OCI-LY3 (cell line): ENCODE measurements around the gene CAND1.

Experiments used
- H2AFZ ChIP-seq: fragments of 200-600, 300-600 bp; shearing (Covaris generic); 2 replicates; pipeline ENCODE4 v1.6.0; 2014; ENCODE audit warnings: antibody characterized with exemption, low read depth, low read length
- H3K27ac ChIP-seq: fragments of 200-600, 300-600 bp; sonication (generic); 2 replicates; pipeline ENCODE4 v1.5.1; 2014; ENCODE audit warnings: mild to moderate bottlenecking, low read length, moderate library complexity, mixed read lengths
- H3K27me3 ChIP-seq: fragments of 200-600, 300-600 bp; sonication (generic); 2 replicates; pipeline ENCODE4 v1.6.1; 2014; ENCODE audit warnings: low read depth, low read length, mixed read lengths
- H3K36me3 ChIP-seq: fragments of 200-600, 300-600 bp; sonication (generic); replicated peaks from 2 replicates; pipeline ENCODE3; 2014; ENCODE audit warnings: low read depth, low read length, mixed read lengths
- H3K4me1 ChIP-seq: fragments of 300-600, 200-600 bp; sonication (generic); 2 replicates; pipeline ENCODE4 v1.6.1; 2014; ENCODE audit warnings: low read length, mixed read lengths
- H3K4me2 ChIP-seq: fragments of 200-600, 300-600 bp; sonication (generic); 2 replicates; pipeline ENCODE4 v1.6.1; 2014; ENCODE audit warnings: low read length, mixed read lengths
- H3K4me3 ChIP-seq: fragments of 300-600, 200-600 bp; sonication (generic); 2 replicates; pipeline ENCODE4 v1.5.1; 2014; ENCODE audit warnings: antibody characterized with exemption, mild to moderate bottlenecking, low read length, moderate library complexity
- H3K79me2 ChIP-seq: fragments of 300-600, 200-600 bp; shearing (Covaris generic); 2 replicates; pipeline ENCODE4 v1.6.1; 2014; ENCODE audit warnings: mild to moderate bottlenecking, low read length, mixed read lengths
- H3K9ac ChIP-seq: fragments of 300-600, 200-600 bp; shearing (Covaris generic); 2 replicates; pipeline ENCODE4 v1.6.0; 2014; ENCODE audit warnings: mild to moderate bottlenecking, low read length, moderate library complexity
- H3K9me3 ChIP-seq: fragments of 200-600, 300-600 bp; shearing (Covaris generic); 2 replicates; pipeline ENCODE4 v1.6.1; 2014; ENCODE audit warnings: low read length, mixed read lengths; ENCODE audit not compliant: insufficient read depth
- H4K20me1 ChIP-seq: fragments of 200-600, 300-600 bp; sonication (generic); 2 replicates; pipeline ENCODE4 v1.6.1; 2016; ENCODE audit warnings: low read length, mixed read lengths; ENCODE audit not compliant: insufficient read depth
- EZH2phosphoT487 ChIP-seq: fragments of 200-600 bp; shearing (Covaris generic); IDR thresholded peaks from 2 replicates; pipeline ENCODE4 v1.6.1; 2018; ENCODE audit warnings: antibody characterized with exemption, mixed run types, low read depth
- TF ChIP-seq, protein P1 (sequence below): fragments of 200-600, 300-600 bp; sonication (generic); IDR thresholded peaks from 2 replicates; pipeline ENCODE4 v1.5.1; 2014; ENCODE audit warnings: antibody characterized with exemption, low read length, low read depth

CAND1 gene

DNA sequence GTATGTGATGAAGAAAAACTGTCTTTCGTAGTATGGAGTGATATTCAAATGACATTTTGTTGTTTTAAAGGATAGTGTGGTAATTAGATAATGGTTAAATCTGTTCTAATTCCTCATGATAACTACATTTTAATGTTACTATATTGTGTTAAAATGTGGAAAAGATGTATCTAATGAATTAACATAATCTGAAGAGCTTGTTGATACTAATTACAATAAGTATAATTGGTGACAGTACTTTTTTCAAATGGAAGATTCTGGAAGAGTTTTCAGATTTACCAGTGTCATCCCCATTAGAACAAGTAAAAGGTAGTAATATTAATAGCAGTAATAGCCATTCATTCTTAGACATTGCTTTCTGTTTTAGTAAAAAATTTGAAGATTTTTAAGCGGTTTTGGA lies 37.6 kb downstream of the CAND1 start:
- Histone ChIP-seq H3K9ac (no peak overlapping the region), H3K27me3 (no peaks in the 10 kb centered on the region), H4K20me1 (no peaks in the 10 kb centered on the region), H3K36me3 (peaks cover 86% of the 10 kb centered on the region), H3K4me1 (no peaks in the 10 kb centered on the region), H3K4me3 (no peak overlapping the region), H3K9me3 (no peaks in the 10 kb centered on the region), H2AFZ (no peak overlapping the region), H3K79me2 (peaks cover 10% of the 10 kb centered on the region), H3K27ac (no peak overlapping the region), H3K4me2 (no peak overlapping the region)
- no peak for TF ChIP-seq EZH2phosphoT487
- TF ChIP-seq, protein P1, sequence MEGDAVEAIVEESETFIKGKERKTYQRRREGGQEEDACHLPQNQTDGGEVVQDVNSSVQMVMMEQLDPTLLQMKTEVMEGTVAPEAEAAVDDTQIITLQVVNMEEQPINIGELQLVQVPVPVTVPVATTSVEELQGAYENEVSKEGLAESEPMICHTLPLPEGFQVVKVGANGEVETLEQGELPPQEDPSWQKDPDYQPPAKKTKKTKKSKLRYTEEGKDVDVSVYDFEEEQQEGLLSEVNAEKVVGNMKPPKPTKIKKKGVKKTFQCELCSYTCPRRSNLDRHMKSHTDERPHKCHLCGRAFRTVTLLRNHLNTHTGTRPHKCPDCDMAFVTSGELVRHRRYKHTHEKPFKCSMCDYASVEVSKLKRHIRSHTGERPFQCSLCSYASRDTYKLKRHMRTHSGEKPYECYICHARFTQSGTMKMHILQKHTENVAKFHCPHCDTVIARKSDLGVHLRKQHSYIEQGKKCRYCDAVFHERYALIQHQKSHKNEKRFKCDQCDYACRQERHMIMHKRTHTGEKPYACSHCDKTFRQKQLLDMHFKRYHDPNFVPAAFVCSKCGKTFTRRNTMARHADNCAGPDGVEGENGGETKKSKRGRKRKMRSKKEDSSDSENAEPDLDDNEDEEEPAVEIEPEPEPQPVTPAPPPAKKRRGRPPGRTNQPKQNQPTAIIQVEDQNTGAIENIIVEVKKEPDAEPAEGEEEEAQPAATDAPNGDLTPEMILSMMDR: no peak

DNA sequence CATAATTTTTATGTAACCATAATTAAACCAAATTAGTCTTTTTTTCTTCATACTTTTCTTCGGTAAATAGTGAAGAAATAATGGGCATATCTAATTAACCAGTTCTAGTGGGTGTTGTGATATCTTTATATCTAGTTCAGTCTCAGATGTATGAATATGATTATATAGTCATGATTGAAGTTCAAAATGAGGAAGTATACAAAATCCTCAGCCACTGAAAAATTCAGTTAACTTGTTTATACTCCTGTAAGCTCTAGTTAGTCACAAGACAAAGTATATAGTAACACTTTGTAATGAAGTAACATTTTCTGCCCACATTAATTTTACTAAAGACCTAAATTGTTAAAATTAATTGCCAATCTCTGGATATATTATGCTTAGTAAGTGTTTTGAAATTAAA lies 46.5 kb downstream of the CAND1 start:
- Histone ChIP-seq H3K9ac (no peak overlapping the region), H3K27ac (no peak overlapping the region), H3K27me3 (no peaks in the 10 kb centered on the region), H3K4me2 (no peak overlapping the region), H3K36me3 (peaks cover 82% of the 10 kb centered on the region), H3K4me3 (no peak overlapping the region), H4K20me1 (no peaks in the 10 kb centered on the region), H3K79me2 (no peaks in the 10 kb centered on the region), H3K9me3 (no peaks in the 10 kb centered on the region), H3K4me1 (no peaks in the 10 kb centered on the region), H2AFZ (no peak overlapping the region)
- TF ChIP-seq, protein P1: no peak
- no peak for TF ChIP-seq EZH2phosphoT487

DNA sequence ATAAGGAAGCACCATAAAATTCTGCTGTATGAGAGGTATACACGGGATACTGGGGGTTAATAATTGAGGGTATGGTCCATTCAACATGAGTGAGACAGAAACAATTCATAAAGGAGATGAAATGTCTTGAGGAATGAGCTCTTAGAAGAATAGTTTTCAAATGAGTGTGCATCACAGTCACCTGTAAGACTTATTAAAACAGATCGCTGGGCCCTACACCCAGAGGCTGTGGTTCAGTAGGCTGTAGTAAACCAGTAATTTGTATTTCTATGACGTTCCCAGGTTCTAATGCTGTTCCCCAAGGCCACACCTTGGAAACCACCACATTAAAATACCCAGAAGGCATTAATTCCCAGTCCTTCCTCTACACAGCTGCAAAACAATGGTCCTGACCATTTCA lies 49.6 kb downstream of the CAND1 start:
- H3K36me3 ChIP-seq: peaks cover 79% of the 10 kb centered on the region
- H3K9me3 ChIP-seq: no peaks in the 10 kb centered on the region
- no peaks in the 10 kb centered on the region for H3K27me3 ChIP-seq
- no peaks in the 10 kb centered on the region for H3K79me2 ChIP-seq
- no peaks in the 10 kb centered on the region for H4K20me1 ChIP-seq
- no peak overlapping the region for H2AFZ ChIP-seq
- H3K4me2 ChIP-seq: no peak overlapping the region
- no peak for TF ChIP-seq EZH2phosphoT487
- TF ChIP-seq, protein P1: no peak
- H3K4me1 ChIP-seq: no peaks in the 10 kb centered on the region
- H3K4me3 ChIP-seq: no peak overlapping the region
- H3K27ac ChIP-seq: no peak overlapping the region
- H3K9ac ChIP-seq: no peak overlapping the region

DNA sequence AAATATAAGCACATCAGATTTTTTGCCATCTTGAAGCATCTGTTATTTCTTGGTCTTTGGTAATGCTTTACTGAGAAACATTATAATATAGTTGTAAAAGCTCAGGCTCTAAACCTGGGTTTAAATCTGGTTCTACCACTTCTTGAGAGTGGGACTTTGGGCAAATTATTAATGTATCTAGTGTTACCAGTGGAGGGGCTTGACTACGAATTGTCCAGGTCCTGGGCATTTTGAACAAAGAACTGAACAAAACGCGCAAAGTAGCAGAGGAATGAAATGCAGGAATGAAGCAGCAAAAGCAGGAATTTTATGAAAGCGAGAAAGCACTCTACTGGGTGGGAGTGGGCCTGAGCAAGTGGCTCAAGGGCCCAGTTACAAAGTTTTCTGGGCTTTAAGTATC lies 50.8 kb downstream of the CAND1 start:
- Histone ChIP-seq H3K27ac (no peak overlapping the region), H3K4me2 (no peak overlapping the region), H3K27me3 (no peaks in the 10 kb centered on the region), H3K79me2 (no peaks in the 10 kb centered on the region), H4K20me1 (no peaks in the 10 kb centered on the region), H2AFZ (no peak overlapping the region), H3K4me1 (no peaks in the 10 kb centered on the region), H3K9ac (no peak overlapping the region), H3K4me3 (no peak overlapping the region), H3K36me3 (peaks cover 70% of the 10 kb centered on the region), H3K9me3 (no peaks in the 10 kb centered on the region)
- no peak for TF ChIP-seq EZH2phosphoT487
- TF ChIP-seq, protein P1: no peak
